Stomach (tissue), 9 donors: ENCODE data around the gene PSKH1. TPM values are rescaled to one million over a fixed set of nuclear protein-coding genes. Genes with fewer than 3 reads are reported as not detected.

ENCODE experiments used
- DNase-seq, 2 donors: peaks; one replicate each; pipeline versions ENCODE4 v3.0.0 to v3.0.0-alpha.2; 2013 to 2019
- H3K27ac ChIP-seq, 5 donors: fragments of 200-600 bp in 4 of 5; sonication (generic) in 4 of 5; one replicate each; pipeline ENCODE4 v1.5.1; 2013 to 2019; ENCODE audit warnings: mild to moderate bottlenecking in 1 of 5, moderate library complexity in 1 of 5
- H3K27me3 ChIP-seq, 3 donors: fragments of 200-600 bp; sonication (generic); one replicate each; pipeline ENCODE4 v1.5.1; 2017 to 2019; ENCODE audit warnings: mixed run types in 1 of 3
- H3K36me3 ChIP-seq, 4 donors: fragments of 200-600 bp; sonication (generic); 1 replicate in 3 of 4; 2 replicates in 1 of 4; pipeline ENCODE4 v1.5.1; 2016 to 2019
- H3K4me1 ChIP-seq, 4 donors: fragments of 200-600 bp; sonication (generic); one replicate each; pipeline ENCODE4 v1.5.1; 2016 to 2019
- H3K4me3 ChIP-seq, 4 donors: fragments of 200-600 bp; sonication (generic) in 3 of 4; one replicate each; pipeline ENCODE4 v1.5.1; 2016 to 2019; ENCODE audit warnings: mild to moderate bottlenecking in 1 of 4
- H3K9me3 ChIP-seq, 4 donors: fragments of 200-600 bp; sonication (generic); one replicate each; pipeline ENCODE4 v1.5.1; 2016 to 2019
- EP300 ChIP-seq: sonication (generic); formaldehyde crosslinking; IDR thresholded peaks from one replicate; pipeline ENCODE4 v1.6.1; 2017; ENCODE audit warnings: antibody characterized with exemption
- POLR2A ChIP-seq, 4 donors: fragments of 450-650 bp; IDR thresholded peaks; one replicate each; pipeline ENCODE4 v1.6.1; 2016; ENCODE audit warnings: antibody characterized with exemption in 4 of 4, control low read depth in 2 of 4, mild to moderate bottlenecking in 1 of 4, moderate library complexity in 1 of 4
- POLR2AphosphoS5 ChIP-seq, 3 donors: sonication (generic); formaldehyde crosslinking; IDR thresholded peaks; one replicate each; pipeline ENCODE4 v1.6.1; 2016; ENCODE audit warnings: antibody characterized with exemption in 3 of 3
- WGBS, 5 donors: extraction: QIAGEN DNeasy Blood & Tissue Kit in 3 of 5; methylation state at CpG; one replicate each; pipeline versions ENCODE4 v1.1.5 to v1.1.7; 2013 to 2018; 5-methylcytosine and 5-hydroxymethylcytosine counted together
- intact Hi-C: fragments of 100-400 bp; cut with DNase I; formaldehyde crosslinking; loops from one replicate; pipeline ENCODE4 v1.15.1; 2023; ENCODE audit warnings: low total_unique reads
- polyA plus RNA-seq, 3 donors: library from polyadenylated mRNA; stranded (reverse); fragments of 200-250 nt; gene quantifications; one replicate each; pipeline ENCODE4 v1.2.3, GENCODE V29; 2013
- total RNA-seq, 5 donors: library from RNA; depleted of rRNA; stranded (reverse); fragments of >200 nt; gene quantifications; one replicate each; pipeline versions ENCODE4 v1.1.0 to v1.2.3, GENCODE V29; 2014 to 2016
- TF ChIP-seq, protein P1 (sequence below), 7 experiments: fragments of 450-650 bp in 4 of 7; fragments of 200-600 bp in 3 of 7; sonication (generic) in 3 of 7; IDR thresholded peaks; one replicate each; pipeline ENCODE4 v1.5.1; 2016 to 2019; ENCODE audit warnings: antibody characterized with exemption in 7 of 7, control low read depth in 2 of 7, mild to moderate bottlenecking in 1 of 7
- donor health status: healthy with polysubstance abuse.
- donor health status: Bipolar disorder and iron deficiency.
- donor health status: healthy.

PSKH1 gene
- total and polyA plus RNA-seq, 8 donors = 10.2 to 93.7 (median 22.4) TPM

GRCh38 chr16:67930678-67931211, 37.7 kb downstream of the PSKH1 start:
- intact Hi-C loops = loop anchor here (10.0 kb wide), 1 partner anchor 106 kb away; no protein-coding TSS in a partner anchor
- H3K4me1 ChIP-seq = peaks cover 23 to 32% (median 25%) of the 10 kb centered on the region in 4 donors
- WGBS, 5 donors = 93 to 95% (median 94%) methylated on average over 15 to 17 of the region's 17 CpGs
- peaks cover 15 to 84% (median 68%) of the 10 kb centered on the region in 4 donors for H3K36me3 ChIP-seq
- TF ChIP-seq POLR2AphosphoS5 (IDR thresholded peaks at IDR 0.05) (no peak), EP300 (no peak), POLR2A (IDR thresholded peaks at IDR 0.05) (no peak)
- TF ChIP-seq, protein P1, sequence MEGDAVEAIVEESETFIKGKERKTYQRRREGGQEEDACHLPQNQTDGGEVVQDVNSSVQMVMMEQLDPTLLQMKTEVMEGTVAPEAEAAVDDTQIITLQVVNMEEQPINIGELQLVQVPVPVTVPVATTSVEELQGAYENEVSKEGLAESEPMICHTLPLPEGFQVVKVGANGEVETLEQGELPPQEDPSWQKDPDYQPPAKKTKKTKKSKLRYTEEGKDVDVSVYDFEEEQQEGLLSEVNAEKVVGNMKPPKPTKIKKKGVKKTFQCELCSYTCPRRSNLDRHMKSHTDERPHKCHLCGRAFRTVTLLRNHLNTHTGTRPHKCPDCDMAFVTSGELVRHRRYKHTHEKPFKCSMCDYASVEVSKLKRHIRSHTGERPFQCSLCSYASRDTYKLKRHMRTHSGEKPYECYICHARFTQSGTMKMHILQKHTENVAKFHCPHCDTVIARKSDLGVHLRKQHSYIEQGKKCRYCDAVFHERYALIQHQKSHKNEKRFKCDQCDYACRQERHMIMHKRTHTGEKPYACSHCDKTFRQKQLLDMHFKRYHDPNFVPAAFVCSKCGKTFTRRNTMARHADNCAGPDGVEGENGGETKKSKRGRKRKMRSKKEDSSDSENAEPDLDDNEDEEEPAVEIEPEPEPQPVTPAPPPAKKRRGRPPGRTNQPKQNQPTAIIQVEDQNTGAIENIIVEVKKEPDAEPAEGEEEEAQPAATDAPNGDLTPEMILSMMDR (IDR thresholded peaks at IDR 0.05) = no peak
- no peak for DNase-seq
- no peak overlapping the region for H3K27ac ChIP-seq
- no peaks in the 10 kb centered on the region for H3K27me3 ChIP-seq
- H3K4me3 ChIP-seq = no peak overlapping the region
- H3K9me3 ChIP-seq = no peaks in the 10 kb centered on the region

DNA sequence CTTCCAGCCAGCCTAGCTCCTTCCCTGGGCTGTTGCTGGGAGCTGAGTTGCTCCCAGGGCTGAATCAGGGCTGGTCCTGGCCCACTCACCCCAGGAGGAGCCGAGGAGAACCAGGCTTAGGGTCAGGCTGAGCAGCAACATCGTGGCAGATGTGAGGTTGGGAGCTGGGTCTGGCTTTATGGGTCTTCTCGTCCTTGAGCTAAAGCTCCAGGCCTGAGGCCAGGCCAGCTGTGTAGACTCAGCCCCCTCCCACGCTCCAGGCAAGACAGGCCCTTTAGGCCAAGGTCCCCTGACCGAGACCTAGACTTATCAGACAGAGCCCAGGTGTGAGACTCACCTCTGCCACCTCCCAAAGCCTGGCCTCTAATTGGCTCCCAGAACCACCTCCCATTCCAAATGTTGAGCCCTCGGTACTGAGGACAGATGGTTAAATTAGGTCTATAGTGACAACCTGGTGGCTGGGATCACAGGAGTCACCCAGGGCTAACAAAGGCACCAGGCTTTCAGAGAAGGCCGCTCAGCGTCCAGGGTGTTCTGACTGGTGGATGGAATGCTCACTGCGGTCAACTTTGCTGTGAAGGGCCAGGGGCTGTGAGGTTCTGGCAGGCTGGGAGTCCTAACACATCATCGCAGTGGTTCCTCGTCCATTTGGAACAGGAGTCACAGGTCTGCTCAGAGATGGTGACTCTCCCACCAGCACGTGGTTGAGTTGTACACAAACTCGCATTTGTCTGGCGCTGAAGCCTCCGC, 38.8 kb downstream of the PSKH1 start, which contains the start of gene CTRL:
Gene CTRL, minus strand, starts transcription at position 151 of the 750 bp plus-strand sequence. Its CDS starts 10 bp downstream, at position 141.
- no peak within 1 kb of the TSS for H3K27ac ChIP-seq
- 69 to 85% (median 76%) methylated on average over 12 to 15 of the region's 15 CpGs for WGBS, 5 donors
- no peaks in the 10 kb centered on the region for H3K9me3 ChIP-seq
- intact Hi-C loops = loop anchor here (10.0 kb wide), 1 partner anchor 107 kb away; no protein-coding TSS in a partner anchor
- peaks cover 16 to 24% (median 19%) of the 10 kb centered on the region in 4 donors for H3K4me1 ChIP-seq
- H3K36me3 ChIP-seq = peaks cover 15 to 79% (median 68%) of the 10 kb centered on the region in 4 donors
- H3K27me3 ChIP-seq = no peaks in the 10 kb centered on the region
- DNase-seq = no peak
- TF ChIP-seq POLR2A (IDR thresholded peaks at IDR 0.05) = no peak
- TF ChIP-seq, protein P1 (IDR thresholded peaks at IDR 0.05) = no peak
- TF ChIP-seq POLR2AphosphoS5 (IDR thresholded peaks at IDR 0.05) = no peak
- TF ChIP-seq EP300 = no peak
- no peak within 1 kb of the TSS for H3K4me3 ChIP-seq

DNA sequence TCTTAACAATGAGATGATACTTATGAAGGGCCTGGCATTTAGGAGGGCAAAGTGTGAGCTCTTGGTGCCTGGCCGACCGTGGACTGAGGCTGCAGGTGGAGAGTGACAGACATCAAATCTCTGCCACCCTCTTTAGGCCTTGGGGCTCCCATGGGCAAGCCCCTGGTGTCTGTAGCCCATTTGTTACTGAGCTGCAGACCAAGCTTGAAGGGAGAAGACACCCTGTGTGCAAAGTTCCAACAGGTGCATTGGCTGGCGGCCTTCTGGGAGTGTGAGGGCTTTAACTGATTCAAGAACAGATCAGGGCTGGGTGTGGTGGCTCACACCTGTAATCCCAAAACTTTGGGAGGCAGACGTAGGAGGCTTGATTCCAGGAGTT, 39.4 kb downstream of the PSKH1 start:
- TF ChIP-seq, protein P1 (IDR thresholded peaks at IDR 0.05) = no peak
- TF ChIP-seq POLR2AphosphoS5 (IDR thresholded peaks at IDR 0.05) = no peak
- no peak for TF ChIP-seq EP300
- TF ChIP-seq POLR2A (IDR thresholded peaks at IDR 0.05) = no peak
- no peak for DNase-seq
- H3K4me3 ChIP-seq = no peak overlapping the region
- peaks cover 13 to 73% (median 63%) of the 10 kb centered on the region in 4 donors for H3K36me3 ChIP-seq
- no peak overlapping the region for H3K27ac ChIP-seq
- intact Hi-C loops = loop anchor here (10.0 kb wide), 1 partner anchor 108 kb away; no protein-coding TSS in a partner anchor
- peaks cover 21 to 29% (median 25%) of the 10 kb centered on the region in 4 donors for H3K4me1 ChIP-seq
- no peaks in the 10 kb centered on the region for H3K27me3 ChIP-seq
- 82 to 96% (median 91%) methylated on average over 4 of the region's 4 CpGs for WGBS, 5 donors
- no peaks in the 10 kb centered on the region for H3K9me3 ChIP-seq

DNA sequence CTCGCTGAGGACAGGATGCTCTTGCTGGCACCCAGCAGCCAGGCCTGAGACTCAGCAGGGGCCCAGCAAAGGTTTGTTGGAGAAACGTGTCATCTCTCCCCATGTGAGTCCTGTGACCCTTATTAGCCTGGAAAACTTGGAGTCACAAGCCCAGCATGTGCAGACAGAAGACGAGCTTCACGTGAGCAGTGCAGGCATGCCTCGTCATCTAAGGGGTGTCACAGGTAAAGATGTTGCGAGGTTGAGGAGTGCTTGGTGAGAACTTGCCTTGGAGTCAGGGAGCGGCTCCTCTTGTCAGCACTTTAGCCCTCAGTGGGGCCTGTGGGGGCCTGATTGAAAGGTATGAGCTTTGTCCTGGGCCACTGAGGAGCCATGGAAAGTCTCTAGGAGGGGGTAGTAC, 40.8 kb downstream of the PSKH1 start:
- intact Hi-C loops = loop anchor here (10.0 kb wide), 1 partner anchor 109 kb away; no protein-coding TSS in a partner anchor
- no peaks in the 10 kb centered on the region for H3K9me3 ChIP-seq

More for the DNA sequence above, 40.8 kb downstream of the PSKH1 start:
- no peaks in the 10 kb centered on the region for H3K27me3 ChIP-seq
- H3K4me1 ChIP-seq = peaks cover 23 to 28% (median 27%) of the 10 kb centered on the region in 4 donors
- H3K4me3 ChIP-seq = no peak overlapping the region
- TF ChIP-seq EP300 (no peak), POLR2AphosphoS5 (IDR thresholded peaks at IDR 0.05) (no peak), POLR2A (IDR thresholded peaks at IDR 0.05) (no peak)
- TF ChIP-seq, protein P1 (IDR thresholded peaks at IDR 0.05) = no peak
- 78 to 88% (median 85%) methylated on average over 7 of the region's 7 CpGs for WGBS, 5 donors
- DNase-seq = no peak
- H3K36me3 ChIP-seq = peaks cover 8 to 62% (median 50%) of the 10 kb centered on the region in 4 donors
- no peak overlapping the region for H3K27ac ChIP-seq
